NCI-H146 (cell line): ENCODE data around the gene CRKL.

Experiments used
- DNase-seq: peaks from one replicate; lab custom pipeline; 2025; lab: John Stamatoyannopoulos, UW

CRKL gene

GRCh38 chr22:20983081-20983771 is 66.0 kb downstream of the CRKL start:
- no peak for DNase-seq

DNA sequence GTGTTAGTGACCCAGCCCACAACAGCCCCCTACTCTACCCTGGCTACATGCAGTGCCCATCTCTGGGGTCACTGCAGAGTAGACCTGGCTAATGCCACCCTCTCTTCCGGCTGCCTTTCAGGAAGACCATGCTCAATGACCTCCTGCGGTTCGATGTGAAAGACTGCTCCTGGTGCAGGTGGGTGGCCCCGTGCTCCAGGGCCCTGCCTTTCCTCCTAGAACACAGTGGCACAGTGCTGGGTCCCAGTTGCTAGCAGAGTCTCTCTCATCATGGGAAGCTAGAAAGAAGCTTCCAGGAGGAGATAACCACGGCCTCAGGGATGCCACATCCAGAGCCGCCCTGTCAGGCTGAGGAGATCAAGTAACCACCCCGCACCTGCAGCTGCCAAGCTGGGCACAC is 68.5 kb downstream of the CRKL start:
- DNase-seq: no peak

GRCh38 chr22:20986365-20986764 is 69.2 kb downstream of the CRKL start:
- no peak for DNase-seq

DNA sequence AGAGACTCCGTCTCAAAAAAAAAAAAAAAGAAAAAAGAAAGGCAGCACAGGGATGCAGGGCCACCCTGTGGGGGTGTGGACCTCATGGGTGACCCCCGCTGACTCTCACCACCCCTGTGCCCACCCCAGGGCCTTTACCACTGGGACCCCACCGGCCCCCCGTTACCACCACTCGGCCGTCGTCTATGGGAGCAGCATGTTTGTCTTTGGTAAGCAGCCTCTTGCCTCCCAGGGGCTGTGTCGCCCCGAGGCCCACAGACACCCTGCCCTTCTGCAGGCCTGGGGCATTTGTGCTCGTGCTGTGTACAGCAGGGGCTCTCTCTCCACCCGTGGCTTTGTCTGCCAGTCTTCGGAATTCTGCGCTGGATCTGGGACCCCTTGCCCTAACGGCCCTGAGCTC is 70.2 kb downstream of the CRKL start:
- no peak for DNase-seq

DNA sequence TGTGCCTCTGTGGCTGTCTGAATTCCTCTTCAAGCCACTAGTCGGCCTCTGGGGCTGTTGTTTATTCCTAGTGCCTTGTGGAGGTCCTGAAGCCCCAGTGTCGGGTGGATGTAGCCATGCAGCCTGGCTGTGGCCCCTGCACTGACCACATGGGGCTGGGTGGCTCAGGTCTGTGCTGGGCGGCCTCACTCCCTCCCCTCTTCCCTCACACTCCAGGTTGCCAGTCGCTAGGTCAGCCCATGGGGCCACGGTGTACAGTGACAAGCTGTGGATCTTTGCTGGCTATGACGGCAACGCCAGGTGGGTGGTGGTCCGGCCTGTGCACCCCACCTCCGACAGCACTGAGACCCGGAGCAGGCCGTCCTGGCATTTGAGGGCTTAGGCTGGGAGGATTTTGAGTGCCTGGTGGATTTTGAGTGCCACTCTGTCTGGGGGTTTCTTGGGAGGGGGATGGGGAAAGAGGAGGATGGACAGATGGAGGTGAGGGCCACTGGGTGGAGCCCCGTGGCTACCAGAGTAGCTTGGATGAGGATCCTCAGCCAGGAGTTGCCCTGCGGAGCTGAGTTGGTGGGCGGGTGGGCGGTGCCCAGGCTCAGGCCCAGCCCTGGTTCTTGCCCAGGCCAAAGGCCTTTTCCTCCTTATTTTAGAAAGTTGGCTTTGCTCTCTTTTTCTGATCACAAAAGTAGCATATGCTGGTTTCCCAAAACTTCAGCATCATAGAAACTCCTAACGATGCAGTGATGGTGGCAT is 71.5 kb downstream of the CRKL start:
- no peak for DNase-seq

DNA sequence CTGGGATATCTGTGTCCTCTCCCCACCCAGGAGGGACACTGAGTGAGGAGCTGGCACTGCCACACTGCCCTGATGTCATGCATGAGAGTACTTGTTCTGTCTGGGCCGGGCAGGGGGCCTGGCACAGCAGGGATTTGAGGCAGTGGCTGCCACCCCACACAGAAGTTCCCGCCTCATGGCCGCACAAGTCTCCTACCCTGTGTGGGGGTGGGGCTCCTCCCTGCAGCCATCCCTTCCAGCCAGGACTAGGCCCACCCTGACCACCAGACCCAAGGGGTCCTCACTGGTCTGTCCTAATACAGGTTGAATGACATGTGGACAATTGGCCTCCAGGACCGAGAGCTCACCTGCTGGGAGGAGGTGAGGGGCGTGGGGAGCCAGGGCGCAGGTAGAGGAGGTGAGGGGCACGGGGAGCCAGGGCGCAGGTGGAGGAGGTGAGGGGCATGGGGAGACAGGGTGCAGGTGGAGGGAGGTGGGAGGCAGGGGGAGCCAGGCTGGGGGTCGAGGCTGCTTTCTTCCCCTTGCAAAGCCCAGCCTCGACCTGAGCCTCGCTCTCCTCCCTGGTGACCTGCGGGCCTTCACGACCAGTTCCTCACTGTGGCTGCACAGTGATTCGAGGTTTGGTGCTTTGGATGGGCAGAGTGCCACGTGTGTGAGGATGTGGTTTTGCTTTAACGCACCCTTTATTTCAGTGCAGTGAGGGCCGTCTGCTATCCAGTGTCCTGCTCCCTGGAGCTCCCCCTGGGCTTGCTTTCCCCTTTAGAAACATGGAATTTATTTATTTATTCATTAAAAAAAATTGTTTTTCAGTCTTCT is 72.3 kb downstream of the CRKL start:
- no peak for DNase-seq

DNA sequence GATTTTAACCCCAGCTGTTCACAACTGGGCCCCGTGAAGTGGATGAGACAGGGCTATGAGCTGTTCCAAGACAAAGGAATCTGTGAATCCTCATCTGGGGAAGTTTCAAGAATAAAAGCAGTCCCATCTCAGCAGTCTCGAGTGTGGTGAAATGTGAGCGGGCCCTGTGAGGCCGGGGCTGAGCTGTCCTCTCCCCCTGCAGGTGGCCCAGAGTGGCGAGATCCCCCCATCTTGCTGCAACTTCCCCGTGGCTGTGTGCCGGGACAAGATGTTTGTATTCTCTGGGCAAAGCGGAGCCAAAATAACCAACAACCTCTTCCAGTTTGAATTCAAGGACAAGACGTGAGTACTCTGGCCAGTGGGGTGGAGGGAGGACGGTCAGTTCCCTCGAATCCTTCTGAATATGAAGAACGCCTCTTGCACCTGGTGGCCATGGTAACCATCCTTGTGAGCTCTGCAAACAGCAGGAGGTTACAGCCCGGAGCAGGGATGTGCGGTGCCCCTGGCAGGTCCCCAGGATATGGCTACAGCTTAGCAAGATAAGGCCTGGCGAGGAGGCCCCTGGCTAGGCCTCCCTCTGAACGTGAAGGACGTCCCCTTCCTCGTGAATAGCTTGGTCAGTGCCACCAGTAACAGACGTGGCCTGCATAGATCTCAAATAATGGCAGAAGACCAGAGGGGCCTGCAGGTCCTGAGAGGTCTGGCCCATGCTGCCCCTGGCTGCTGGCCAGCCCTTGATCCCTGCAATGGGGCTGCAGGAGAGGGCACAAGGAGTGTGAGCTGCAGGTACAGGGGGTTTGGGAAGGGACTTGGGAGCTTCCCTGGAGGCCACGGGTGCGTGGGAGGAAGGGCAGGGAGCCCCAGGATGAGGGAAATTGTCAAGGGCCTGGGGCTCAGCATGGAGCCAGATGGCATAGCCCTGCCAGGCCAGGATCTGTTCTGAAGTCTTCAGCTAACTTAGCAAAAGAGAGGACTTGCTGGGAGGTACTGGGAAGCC is 73.3 kb downstream of the CRKL start:
- DNase-seq: no peak

GRCh38 chr22:20991252-20992055 is 74.2 kb downstream of the CRKL start:
- DNase-seq: no peak

DNA sequence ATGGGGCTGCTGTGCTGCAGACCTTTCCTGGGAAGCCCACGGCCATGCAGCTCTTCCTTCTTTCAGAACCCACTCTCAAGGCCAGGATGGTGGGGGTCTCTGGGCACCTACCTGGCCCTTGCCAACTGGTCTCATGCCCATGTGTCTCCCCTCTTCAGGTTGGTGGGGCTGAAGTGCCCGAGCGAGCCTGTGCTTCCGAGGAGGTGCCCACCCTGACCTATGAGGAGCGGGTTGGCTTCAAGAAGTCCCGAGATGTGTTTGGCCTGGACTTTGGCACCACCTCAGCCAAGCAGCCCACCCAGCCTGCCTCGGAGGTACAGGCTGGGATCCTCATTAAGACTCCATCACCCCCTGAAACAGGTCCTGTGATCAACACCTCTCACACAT is 74.8 kb downstream of the CRKL start:
- DNase-seq: no peak

DNA sequence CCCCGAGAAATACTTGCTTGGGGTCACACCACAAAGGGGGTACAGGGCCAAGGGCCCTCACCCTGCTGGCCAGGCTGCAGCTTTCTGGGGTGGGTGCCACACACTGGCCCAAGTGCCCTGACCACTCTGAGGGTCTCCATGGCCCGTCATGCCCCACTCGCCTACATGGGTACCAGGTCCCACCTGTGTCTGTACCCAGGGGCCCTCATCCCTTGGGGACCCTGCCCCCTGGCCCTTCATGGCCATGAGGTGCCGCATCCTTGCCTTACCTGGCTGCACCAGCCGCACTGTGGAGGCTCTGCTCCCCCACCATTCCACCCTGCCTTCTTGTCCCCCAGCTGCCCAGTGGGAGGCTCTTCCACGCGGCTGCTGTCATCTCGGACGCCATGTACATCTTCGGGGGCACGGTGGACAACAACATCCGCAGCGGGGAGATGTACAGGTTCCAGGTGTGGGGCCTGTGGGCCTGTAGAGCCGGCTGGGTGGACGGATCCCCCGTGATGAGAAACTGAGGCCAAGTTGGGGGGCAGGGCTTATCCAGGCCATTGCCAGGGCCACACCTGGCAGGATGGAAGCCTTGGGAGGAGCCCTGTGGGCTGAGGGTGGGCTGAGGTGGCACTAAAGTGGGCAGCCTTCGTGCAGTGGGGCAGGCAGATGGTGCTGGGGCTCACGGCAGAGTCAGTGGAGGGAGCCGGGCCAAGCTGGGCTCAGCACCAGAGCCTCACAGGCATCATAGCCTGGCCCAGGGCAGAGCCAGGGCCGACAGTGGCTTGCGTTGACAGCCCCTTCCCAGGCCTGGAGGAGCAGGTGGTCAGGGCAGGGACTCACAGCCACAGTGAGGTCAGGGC is 75.5 kb downstream of the CRKL start:
- no peak for DNase-seq

GRCh38 chr22:20993304-20994127 is 76.3 kb downstream of the CRKL start:
- DNase-seq: no peak

- no peak for DNase-seq
Observed at GRCh38 chr22:20994128-20994901, 77.1 kb downstream of the CRKL start.

DNA sequence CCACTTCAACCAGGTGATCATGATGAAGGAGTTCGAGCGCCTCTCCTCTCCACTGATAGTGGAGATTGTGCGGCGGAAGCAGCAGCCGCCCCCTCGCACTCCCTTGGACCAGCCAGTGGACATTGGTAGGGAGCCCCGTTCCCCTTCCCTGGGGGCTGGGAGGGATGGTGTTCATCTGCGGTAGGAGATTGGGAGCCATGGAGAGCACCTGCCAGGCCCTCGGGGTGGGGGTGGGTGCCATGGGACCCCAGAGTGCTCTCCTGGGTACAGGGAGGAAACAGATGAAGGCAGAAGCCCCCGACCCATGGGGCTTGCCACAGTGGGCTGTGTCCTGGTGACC is 77.7 kb downstream of the CRKL start:
- no peak for DNase-seq

GRCh38 chr22:20995329-20996030 is 78.3 kb downstream of the CRKL start:
- no peak for DNase-seq

DNA sequence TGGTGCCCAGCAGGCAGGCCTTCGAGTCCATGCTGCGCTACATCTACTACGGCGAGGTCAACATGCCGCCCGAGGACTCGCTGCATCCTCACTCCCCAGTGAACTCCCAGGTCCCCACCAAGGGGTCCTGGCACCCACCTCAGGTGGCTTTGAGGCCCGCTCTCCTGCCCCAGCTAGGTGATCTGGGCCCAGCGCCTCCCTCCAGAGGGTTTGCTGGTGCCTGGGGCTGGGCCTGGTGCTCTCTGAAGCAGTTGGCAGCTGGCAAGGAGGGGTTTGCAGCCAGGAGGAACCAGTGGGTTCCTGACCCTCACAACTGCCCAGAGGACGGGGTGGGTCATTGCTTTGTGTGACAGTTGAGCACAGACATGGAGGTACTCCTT is 78.8 kb downstream of the CRKL start:
- no peak for DNase-seq

GRCh38 chr22:20996598-20997535 is 79.7 kb downstream of the CRKL start:
- DNase-seq: no peak
